Pancreas (tissue), 10 donors: ENCODE data around the gene CLDN7. TPM values are rescaled to one million over a fixed set of nuclear protein-coding genes. Genes with fewer than 3 reads are reported as not detected.
A peak's percentile ranks its signal among the peaks of the same experiment; 100 is the strongest.

ENCODE experiments used
- ATAC-seq, 4 donors: fragments of 200-7000 bp; cut with Tn5 transposase; one replicate each; pipeline versions ENCODE4 v1.8.0 to v1.9.1; 2020; ENCODE audit warnings: mild to moderate bottlenecking in 4 of 4, moderate library complexity in 4 of 4
- DNase-seq, 6 donors: peaks; one replicate each; pipeline ENCODE4 v3.0.0-alpha.2; 2020
- FAIRE-seq: peaks from 2 replicates; lab custom pipeline; 2012; peaks lifted over from hg19 to GRCh38; lab: Jason Lieb, UNC
- H3K27ac ChIP-seq, 4 donors: fragments of 200-600 bp; sonication (generic); 1 replicate in 3 of 4; 2 replicates in 1 of 4; pipeline versions ENCODE4 v1.5.0 to v1.8.0; 2020
- H3K27me3 ChIP-seq, 4 donors: fragments of 200-600 bp; one replicate each; pipeline ENCODE4 v1.8.0; 2021
- H3K36me3 ChIP-seq, 3 donors: fragments of 200-600 bp; sonication (generic) in 1 of 3; one replicate each; pipeline versions ENCODE4 v1.5.0 to v1.8.0; 2020 to 2021
- H3K4me1 ChIP-seq, 3 donors: fragments of 200-600 bp; one replicate each; pipeline ENCODE4 v1.8.0; 2021
- H3K4me3 ChIP-seq, 4 donors: fragments of 200-600 bp; sonication (generic) in 2 of 4; one replicate each; pipeline versions ENCODE4 v1.5.0 to v1.8.0; 2020 to 2021
- H3K9me3 ChIP-seq, 4 donors: fragments of 200-600 bp; one replicate each; pipeline ENCODE4 v1.8.0; 2021
- WGBS, 2 donors: extraction: QIAGEN DNeasy Blood & Tissue Kit; methylation state at CpG; one replicate each; pipeline ENCODE4 v1.1.7; 2013; 5-methylcytosine and 5-hydroxymethylcytosine counted together
- intact Hi-C, 3 donors: fragments of 100-400 bp; cut with DNase I; formaldehyde crosslinking; loops; one replicate each; pipeline versions ENCODE4 v1.11.1 to v1.14.2; 2022
- polyA plus RNA-seq, 2 donors: library from polyadenylated mRNA; stranded (reverse); fragments of 200-250 nt; gene quantifications; one replicate each; pipeline ENCODE4 v1.2.3, GENCODE V29; 2013
- total RNA-seq, 6 donors: library from RNA; stranded (reverse); fragmentation: NEBNext Ultra II Directional in 4 of 6; extraction: Animal tissue kit (Norgen Biotek cat#: 25700) in 4 of 6; gene quantifications; one replicate each; pipeline versions ENCODE4 v1.2.1 to v1.2.4, GENCODE V29; 2021 to 2023
- TF ChIP-seq, protein P1 (sequence below), 4 donors: fragments of 200-600 bp; sonication (generic) in 3 of 4; IDR thresholded peaks; one replicate each; pipeline versions ENCODE4 v1.5.0 to v1.8.0; 2021; ENCODE audit warnings: antibody characterized with exemption in 4 of 4
- donor health status: healthy with polysubstance abuse.
- donor health status: DM: no; HTN: no; CAD: no; lungs with moderate emphysema.
- donor health status: DM: no; HTN: no; CAD: no.
- donor health status: control.
- donor health status: control.
- donor health status: Bipolar disorder and iron deficiency.
- donor health status: DM: yes; HTN: yes; CAD: no.
- donor health status: DM: no; HTN: no; CAD: no.
- donor health status: DM: no; HTN: no; CAD: no.
- donor health status: DM: yes; HTN: yes; CAD: no.

The CLDN7 gene
- total and polyA plus RNA-seq, 8 donors: 49.1 to 89.7 (median 62.4) TPM

DNA sequence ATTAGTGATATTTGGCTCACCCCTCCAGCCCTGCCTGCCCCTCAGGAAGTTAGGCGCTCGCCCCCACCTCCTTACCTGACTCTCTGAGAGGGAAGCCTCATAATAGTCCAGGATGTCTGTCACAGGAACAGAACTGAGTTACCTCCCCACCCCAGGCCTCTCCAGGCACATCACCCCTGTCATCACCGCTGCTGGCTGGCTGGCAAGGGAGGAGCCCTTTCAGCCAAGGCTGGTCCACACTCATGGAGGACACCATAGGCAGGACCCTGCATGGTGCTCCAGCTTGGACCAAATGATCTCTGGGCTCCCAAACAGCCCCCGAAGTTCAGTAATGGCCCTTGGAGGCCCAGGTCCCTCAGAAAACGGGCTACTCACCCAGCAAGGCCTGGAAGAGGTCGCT is 44.1 kb downstream of the CLDN7 start:
- intact Hi-C loops: no loop called here
- no peaks in the 10 kb centered on the region for H3K9me3 ChIP-seq
- H3K27ac ChIP-seq: peak overlapping the region in 1 of 4 donors; percentile 44
- H3K36me3 ChIP-seq: peaks cover 7 to 20% (median 10%) of the 10 kb centered on the region in 3 donors
- 66 to 73% methylated on average over 6 of the region's 6 CpGs for WGBS, 2 donors
- ATAC-seq (no peak), DNase-seq (peak in 2 of 6 donors; percentile 46 to 55), FAIRE-seq (no peak)
- H3K4me1 ChIP-seq: peaks cover 12 to 25% (median 14%) of the 10 kb centered on the region in 3 donors
- H3K27me3 ChIP-seq: no peaks in the 10 kb centered on the region
- H3K4me3 ChIP-seq: no peak overlapping the region
- TF ChIP-seq, protein P1, sequence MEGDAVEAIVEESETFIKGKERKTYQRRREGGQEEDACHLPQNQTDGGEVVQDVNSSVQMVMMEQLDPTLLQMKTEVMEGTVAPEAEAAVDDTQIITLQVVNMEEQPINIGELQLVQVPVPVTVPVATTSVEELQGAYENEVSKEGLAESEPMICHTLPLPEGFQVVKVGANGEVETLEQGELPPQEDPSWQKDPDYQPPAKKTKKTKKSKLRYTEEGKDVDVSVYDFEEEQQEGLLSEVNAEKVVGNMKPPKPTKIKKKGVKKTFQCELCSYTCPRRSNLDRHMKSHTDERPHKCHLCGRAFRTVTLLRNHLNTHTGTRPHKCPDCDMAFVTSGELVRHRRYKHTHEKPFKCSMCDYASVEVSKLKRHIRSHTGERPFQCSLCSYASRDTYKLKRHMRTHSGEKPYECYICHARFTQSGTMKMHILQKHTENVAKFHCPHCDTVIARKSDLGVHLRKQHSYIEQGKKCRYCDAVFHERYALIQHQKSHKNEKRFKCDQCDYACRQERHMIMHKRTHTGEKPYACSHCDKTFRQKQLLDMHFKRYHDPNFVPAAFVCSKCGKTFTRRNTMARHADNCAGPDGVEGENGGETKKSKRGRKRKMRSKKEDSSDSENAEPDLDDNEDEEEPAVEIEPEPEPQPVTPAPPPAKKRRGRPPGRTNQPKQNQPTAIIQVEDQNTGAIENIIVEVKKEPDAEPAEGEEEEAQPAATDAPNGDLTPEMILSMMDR (IDR thresholded peaks at IDR 0.05): no peak

DNA sequence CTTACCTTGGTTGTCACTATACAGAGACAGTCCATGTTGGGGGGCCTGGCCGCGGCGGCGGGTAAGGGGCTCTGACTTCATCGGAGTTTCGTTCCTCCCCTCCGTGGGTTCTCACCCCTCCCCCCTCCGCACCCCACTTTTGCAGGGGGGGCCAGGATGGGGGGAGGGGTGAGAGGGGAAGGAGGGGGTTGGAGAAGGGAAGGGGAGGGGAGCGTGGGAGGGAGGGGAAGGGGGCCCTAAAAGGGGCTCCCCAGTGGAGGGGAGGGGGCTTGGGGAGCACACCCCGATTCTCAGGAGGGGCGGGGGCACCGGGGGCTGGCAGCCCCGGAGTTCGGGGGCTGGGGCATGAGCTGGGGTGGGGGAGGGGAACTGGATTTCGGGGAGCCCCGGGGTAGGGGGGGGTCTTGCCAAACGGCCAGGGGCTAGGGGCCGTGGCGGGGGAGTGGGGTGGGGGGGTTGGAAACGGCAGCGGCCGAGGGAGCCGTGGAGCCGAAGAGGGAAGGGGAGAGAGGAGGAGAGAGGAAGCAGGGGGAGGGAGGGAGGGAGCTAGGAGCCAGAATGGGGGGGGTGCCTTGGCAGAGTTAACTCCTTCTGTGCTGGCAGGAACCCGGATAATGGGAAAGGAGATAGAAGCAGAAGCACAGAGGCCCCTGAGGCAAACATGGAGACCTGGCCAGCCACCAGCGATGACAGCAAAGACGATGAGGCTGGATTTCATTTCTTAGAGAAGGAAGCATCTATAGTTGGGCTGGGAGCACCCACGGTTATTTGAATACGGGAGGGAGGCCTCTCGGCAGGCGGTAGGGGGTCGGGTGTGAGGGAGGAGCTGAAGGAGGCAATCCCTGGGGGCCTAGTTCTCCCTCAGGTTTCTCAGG is 44.9 kb downstream of the CLDN7 start:
- TF ChIP-seq, protein P1 (IDR thresholded peaks at IDR 0.05): no peak
- intact Hi-C loops: no loop called here
- ATAC-seq: no peak

DNA sequence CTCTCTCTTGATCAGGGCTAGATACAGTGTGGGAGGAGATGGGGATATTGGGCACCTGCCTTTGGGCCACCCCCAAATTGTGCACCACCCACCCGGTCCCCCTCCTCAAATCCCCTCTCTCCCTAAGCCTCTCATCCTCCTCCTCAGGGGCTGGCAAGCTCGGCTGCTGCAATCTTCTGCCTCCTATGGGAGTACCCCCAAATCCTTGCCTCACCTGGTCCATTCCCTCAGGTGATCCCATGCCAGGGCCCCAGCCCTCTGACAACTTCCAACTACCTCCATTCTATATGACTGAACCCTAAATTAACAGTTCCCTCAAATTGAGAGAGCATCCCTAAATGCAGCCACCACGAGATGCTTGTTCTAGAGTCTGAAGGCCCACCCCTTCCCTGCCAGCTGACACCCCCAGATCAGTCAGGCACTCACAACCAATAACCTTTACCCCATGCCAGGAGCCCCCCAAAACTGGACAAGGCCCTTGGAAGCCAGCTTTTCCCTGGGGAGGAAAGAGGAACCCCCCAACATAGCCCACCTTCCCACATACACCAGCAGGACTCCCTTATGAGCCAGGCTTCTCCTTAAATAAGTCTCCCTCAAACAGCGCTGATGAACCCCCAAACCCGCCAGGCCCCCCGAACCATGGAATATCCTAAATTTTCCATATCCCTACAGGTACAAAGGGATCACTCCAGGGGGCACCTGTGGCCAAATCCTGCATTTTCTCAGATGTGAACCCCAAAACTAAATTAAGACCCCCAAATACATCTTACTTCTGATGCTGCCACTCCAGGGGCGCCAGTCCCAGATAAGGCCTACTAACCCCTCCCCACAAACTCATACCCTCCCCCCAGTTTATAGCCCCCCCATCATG is 45.8 kb downstream of the CLDN7 start:
- DNase-seq (peak in 2 of 6 donors; percentile 36 to 50), FAIRE-seq (no peak), ATAC-seq (no peak)
- intact Hi-C loops: no loop called here
- H3K27ac ChIP-seq: peak overlapping the region in 1 of 4 donors; percentile 17
- peaks cover 0 to 5% (median 0%) of the 10 kb centered on the region in 3 donors for H3K36me3 ChIP-seq
- H3K4me3 ChIP-seq: peak overlapping the region in 1 of 4 donors; percentile 32
- TF ChIP-seq, protein P1 (IDR thresholded peaks at IDR 0.05): no peak
- no peaks in the 10 kb centered on the region for H3K27me3 ChIP-seq
- H3K4me1 ChIP-seq: peaks cover 4 to 15% (median 8%) of the 10 kb centered on the region in 3 donors
- no peaks in the 10 kb centered on the region for H3K9me3 ChIP-seq
- 36 to 43% methylated on average over 7 of the region's 7 CpGs for WGBS, 2 donors

More for the DNA sequence above, 44.9 kb downstream of the CLDN7 start:
- no peaks in the 10 kb centered on the region for H3K9me3 ChIP-seq
- peaks cover 12 to 24% (median 14%) of the 10 kb centered on the region in 3 donors for H3K4me1 ChIP-seq
- H3K4me3 ChIP-seq: peak overlapping the region in 1 of 4 donors; percentile 32
- peak overlapping the region in 1 of 4 donors; percentile 44 for H3K27ac ChIP-seq
- H3K27me3 ChIP-seq: no peaks in the 10 kb centered on the region
- FAIRE-seq (no peak), DNase-seq (peak in 4 of 6 donors; percentile 45 to 74 (median 60))
- peaks cover 2 to 12% (median 2%) of the 10 kb centered on the region in 3 donors for H3K36me3 ChIP-seq
- WGBS, 2 donors: 8 to 9% methylated on average over 31 to 32 of the region's 32 CpGs

DNA sequence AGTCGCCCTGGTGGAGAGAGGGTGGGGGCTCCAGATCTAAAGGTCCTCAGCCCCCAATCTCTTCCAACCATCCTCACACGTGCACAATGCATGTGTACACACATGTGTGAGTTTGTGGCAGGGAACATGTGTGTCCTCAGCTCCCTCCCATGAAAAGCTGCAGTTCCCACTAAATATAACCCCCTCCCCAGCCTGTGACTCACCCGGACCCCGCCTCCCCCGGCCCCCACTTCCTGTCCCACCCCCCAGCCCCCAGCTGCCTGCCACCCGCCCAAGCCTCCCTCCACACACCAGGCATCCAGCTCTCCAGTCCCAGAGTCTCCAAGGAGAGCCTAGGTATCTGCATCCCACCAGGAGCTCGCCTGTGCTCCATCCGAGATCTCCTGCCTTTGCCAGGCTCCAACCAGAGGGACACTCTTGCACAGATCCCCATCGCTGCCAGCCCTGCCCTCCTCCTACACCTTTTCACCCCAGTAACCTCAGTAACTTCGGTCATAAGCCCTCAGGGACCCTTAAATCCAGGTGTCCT is 46.6 kb downstream of the CLDN7 start:
- peak in 1 of 6 donors; percentile 60 for DNase-seq
- TF ChIP-seq, protein P1 (IDR thresholded peaks at IDR 0.05): no peak
- Histone ChIP-seq H3K4me1 (peaks cover 0 to 7% (median under 1%) of the 10 kb centered on the region in 3 donors), H3K9me3 (no peaks in the 10 kb centered on the region), H3K27me3 (no peaks in the 10 kb centered on the region), H3K4me3 (no peak overlapping the region), H3K36me3 (no peaks in the 10 kb centered on the region), H3K27ac (no peak overlapping the region)
- no peak for FAIRE-seq
- intact Hi-C loops: no loop called here
- 30 to 35% methylated on average over 8 to 10 of the region's 10 CpGs for WGBS, 2 donors
- ATAC-seq: no peak
